Measurements from ENCODE around the gene ENTPD8. TPM values are rescaled to one million over a fixed set of nuclear protein-coding genes. Genes with fewer than 3 reads are reported as not detected.

ENTPD8 gene
- total and polyA plus RNA-seq, 2 of the 13 experiments (the other 11 are each of a cell fraction or from before 2014, with no cell fraction given): 0.26 to 0.44 TPM

DNA sequence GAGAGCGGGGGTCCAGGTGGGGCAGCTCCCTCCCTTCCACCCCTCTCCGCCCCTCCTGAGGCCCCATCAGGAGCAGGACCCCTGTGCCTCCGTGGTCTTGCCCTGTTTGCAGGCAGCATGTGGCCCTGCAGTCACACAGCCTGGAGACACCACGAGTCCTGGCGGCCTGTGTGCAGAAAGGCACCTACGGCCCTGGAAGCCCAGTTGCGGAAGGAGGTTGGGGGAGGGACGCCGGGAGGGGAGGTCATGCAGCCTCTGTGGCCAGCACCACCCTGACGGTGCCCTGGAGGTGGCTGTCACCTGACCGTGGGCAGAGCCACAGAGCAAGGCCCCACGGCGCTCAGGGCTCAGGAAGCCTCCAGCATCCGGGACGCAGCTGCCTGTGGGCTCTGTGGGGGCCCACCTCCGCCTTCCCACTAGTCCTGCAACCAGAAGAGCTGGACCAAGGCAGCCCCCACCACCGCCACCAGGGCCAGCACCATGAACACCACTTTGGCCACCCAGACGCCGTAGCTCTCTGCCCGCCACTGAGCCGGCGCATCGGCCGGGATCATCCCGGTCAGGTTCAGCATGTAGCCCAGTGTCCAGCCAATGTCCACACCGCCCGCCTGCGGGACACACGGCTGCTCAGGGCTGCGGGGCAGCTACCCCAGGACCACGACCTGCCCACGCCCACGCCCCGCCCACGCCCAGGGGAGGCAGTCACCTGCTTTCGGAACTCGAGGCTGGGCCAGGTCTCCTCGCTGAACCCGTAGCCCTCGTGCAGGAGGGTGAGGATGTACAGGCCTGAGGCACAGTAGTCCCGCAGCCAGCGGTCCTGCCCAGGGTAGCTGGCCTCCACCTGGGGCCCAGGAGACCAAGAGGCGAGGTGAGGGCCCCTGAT is 6.4 kb downstream of the ENTPD8 start:
- 75% methylated on average over 4 of the region's 43 CpGs for WGBS (ENCODE audit: low lambda C conversion rate)
- H3K4me2 ChIP-seq (ENCODE audit: low read depth, low read length): no peak overlapping the region
- in situ Hi-C loops (cut with HindIII; ENCODE audit: extremely low pct_ligation_motif_present, low pct_unique_long_range_greater_than_20kb) (no loop called here), intact Hi-C loops (cut with micrococcal nuclease; ENCODE audit: unreplicated experiment) (no loop called here)
- H2AFZ ChIP-seq (ENCODE audit: low read length): no peak overlapping the region
- H3K36me3 ChIP-seq (replicated peaks in 1 of 2; ENCODE audit: control insufficient read depth in 1 of 2, insufficient read depth in 2 of 2, low read length in 2 of 2): no peaks in the 10 kb centered on the region
- CTCF ChIA-PET (ENCODE audit: low intra/inter-chr PET ratio, low total read pairs): no interaction called here
- no peak overlapping the region for H3K27ac ChIP-seq (ENCODE audit: extremely low read length, insufficient read depth, low read length)
- H4K20me1 ChIP-seq (ENCODE audit: insufficient read depth, low read length): no peaks in the 10 kb centered on the region
- no peak overlapping the region for H3K4me3 ChIP-seq (replicated peaks in 1 of 3; ENCODE audit: insufficient read depth in 1 of 3, low read depth in 2 of 3, low read length in 3 of 3)
- no peak overlapping the region for H3K9ac ChIP-seq (ENCODE audit: insufficient read depth, low read depth, low read length)
- BruUV-seq (replicated peaks): no TSS peak
- no peak for FAIRE-seq
- no peak for DNase-seq (ENCODE audit: low spot score)
- no peak for ATAC-seq
- peaks cover 23% of the 10 kb centered on the region for H3K4me1 ChIP-seq (ENCODE audit: insufficient read depth, low read length)
- H3K79me2 ChIP-seq (ENCODE audit: insufficient read depth, low read length): no peaks in the 10 kb centered on the region
- TF ChIP-seq ZBTB33 (CRISPR knock-in tag; IDR thresholded peaks at IDR 0.05) (peak; percentile 20; the same call in 1 of the 2 replicates), SIX1 (CRISPR knock-in tag; IDR thresholded peaks at IDR 0.05; ENCODE audit: borderline replicate concordance) (no peak), ZFX (CRISPR knock-in tag; IDR thresholded peaks at IDR 0.05; ENCODE audit: low read depth) (0 out of 2 replicates have a peak, but pooled peaks have one; percentile 3)
- peaks cover 11 to 35% of the 10 kb centered on the region in 2 experiments; a peak in 3 of 5 replicates for H3K27me3 ChIP-seq (ENCODE audit: control insufficient read depth in 1 of 2, insufficient read depth in 2 of 2, low read length in 2 of 2)
- H3K9me3 ChIP-seq (ENCODE audit: low read length): no peaks in the 10 kb centered on the region
- POLR2A ChIA-PET: no interaction called here

- intact Hi-C loops (cut with micrococcal nuclease; ENCODE audit: unreplicated experiment) (no loop called here), in situ Hi-C loops (cut with HindIII; ENCODE audit: extremely low pct_ligation_motif_present, low pct_unique_long_range_greater_than_20kb) (no loop called here)
- Histone ChIP-seq H3K36me3 (replicated peaks in 1 of 2; ENCODE audit: control insufficient read depth in 1 of 2, insufficient read depth in 2 of 2, low read length in 2 of 2) (no peaks in the 10 kb centered on the region), H3K4me3 (replicated peaks in 1 of 3; ENCODE audit: insufficient read depth in 1 of 3, low read depth in 2 of 3, low read length in 3 of 3) (no peak overlapping the region), H3K9ac (ENCODE audit: insufficient read depth, low read depth, low read length) (no peak overlapping the region), H3K4me2 (ENCODE audit: low read depth, low read length) (no peak overlapping the region), H3K79me2 (ENCODE audit: insufficient read depth, low read length) (no peaks in the 10 kb centered on the region), H3K4me1 (ENCODE audit: insufficient read depth, low read length) (peaks cover 23% of the 10 kb centered on the region), H3K27me3 (ENCODE audit: control insufficient read depth in 1 of 2, insufficient read depth in 2 of 2, low read length in 2 of 2) (peaks cover 11 to 28% of the 10 kb centered on the region in 2 experiments; a peak in 3 of 5 replicates), H4K20me1 (ENCODE audit: insufficient read depth, low read length) (no peaks in the 10 kb centered on the region), H3K9me3 (ENCODE audit: low read length) (no peaks in the 10 kb centered on the region), H3K27ac (ENCODE audit: extremely low read length, insufficient read depth, low read length) (no peak overlapping the region), H2AFZ (ENCODE audit: low read length) (no peak overlapping the region)
- ChIA-PET POLR2A (no interaction called here), CTCF (ENCODE audit: low intra/inter-chr PET ratio, low total read pairs) (no interaction called here)
- DNase-seq (ENCODE audit: low spot score): no peak
- TF ChIP-seq ZNF766 (CRISPR knock-in tag; IDR thresholded peaks at IDR 0.05; ENCODE audit: borderline replicate concordance) (no peak), ZNF747 (CRISPR knock-in tag; IDR thresholded peaks at IDR 0.05; ENCODE audit: borderline replicate concordance) (no peak), ZMAT3 (CRISPR knock-in tag; conservative IDR thresholded peaks at IDR 0.05) (no peak), FOXM1 (CRISPR knock-in tag; IDR thresholded peaks at IDR 0.05) (no peak)
- TF ChIP-seq, protein P1, sequence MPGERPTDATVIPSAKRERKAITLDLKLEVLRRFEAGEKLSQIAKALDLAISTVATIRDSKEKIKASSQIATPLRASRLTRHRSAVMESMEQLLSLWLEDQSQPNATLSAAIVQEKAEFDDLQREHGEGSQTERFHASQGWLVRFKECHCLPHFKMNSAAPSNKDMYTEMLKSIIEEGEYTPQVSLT (CRISPR knock-in tag; IDR thresholded peaks at IDR 0.05; ENCODE audit: borderline replicate concordance, low read depth): no peak
- TF ChIP-seq, protein P2, sequence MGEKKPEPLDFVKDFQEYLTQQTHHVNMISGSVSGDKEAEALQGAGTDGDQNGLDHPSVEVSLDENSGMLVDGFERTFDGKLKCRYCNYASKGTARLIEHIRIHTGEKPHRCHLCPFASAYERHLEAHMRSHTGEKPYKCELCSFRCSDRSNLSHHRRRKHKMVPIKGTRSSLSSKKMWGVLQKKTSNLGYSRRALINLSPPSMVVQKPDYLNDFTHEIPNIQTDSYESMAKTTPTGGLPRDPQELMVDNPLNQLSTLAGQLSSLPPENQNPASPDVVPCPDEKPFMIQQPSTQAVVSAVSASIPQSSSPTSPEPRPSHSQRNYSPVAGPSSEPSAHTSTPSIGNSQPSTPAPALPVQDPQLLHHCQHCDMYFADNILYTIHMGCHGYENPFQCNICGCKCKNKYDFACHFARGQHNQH (CRISPR knock-in tag; IDR thresholded peaks at IDR 0.05): no peak
- TF ChIP-seq, protein P3, sequence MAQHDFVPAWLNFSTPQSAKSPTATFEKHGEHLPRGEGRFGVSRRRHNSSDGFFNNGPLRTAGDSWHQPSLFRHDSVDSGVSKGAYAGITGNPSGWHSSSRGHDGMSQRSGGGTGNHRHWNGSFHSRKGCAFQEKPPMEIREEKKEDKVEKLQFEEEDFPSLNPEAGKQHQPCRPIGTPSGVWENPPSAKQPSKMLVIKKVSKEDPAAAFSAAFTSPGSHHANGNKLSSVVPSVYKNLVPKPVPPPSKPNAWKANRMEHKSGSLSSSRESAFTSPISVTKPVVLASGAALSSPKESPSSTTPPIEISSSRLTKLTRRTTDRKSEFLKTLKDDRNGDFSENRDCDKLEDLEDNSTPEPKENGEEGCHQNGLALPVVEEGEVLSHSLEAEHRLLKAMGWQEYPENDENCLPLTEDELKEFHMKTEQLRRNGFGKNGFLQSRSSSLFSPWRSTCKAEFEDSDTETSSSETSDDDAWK (CRISPR knock-in tag; IDR thresholded peaks at IDR 0.05): no peak
- BruUV-seq (replicated peaks): no TSS peak
- ATAC-seq: no peak
- FAIRE-seq: no peak
- 70% methylated on average over 4 of the region's 26 CpGs for WGBS (ENCODE audit: low lambda C conversion rate)
These were observed 7.2 kb downstream of the ENTPD8 start for GRCh38 chr9:137433916-137434431.
